ENCODE data around the gene AP2A1.

The AP2A1 gene

GRCh38 chr19:49779731-49780555 is 13.1 kb downstream of the AP2A1 start:
- H3K4me3 ChIP-seq (ENCODE audit: low read length) = no peak overlapping the region
- no peaks in the 10 kb centered on the region for H3K4me1 ChIP-seq (ENCODE audit: insufficient read depth, low read length)
- no peak overlapping the region for H3K9ac ChIP-seq (ENCODE audit: low read depth, low read length)
- H3K36me3 ChIP-seq (ENCODE audit: insufficient read depth, low read length) = peaks cover 17% of the 10 kb centered on the region
- H3K27ac ChIP-seq (ENCODE audit: low read depth, low read length) = no peak overlapping the region
- WGBS = 91% methylated on average over 11 of the region's 11 CpGs
- H3K27me3 ChIP-seq (ENCODE audit: insufficient read depth, low read length) = no peaks in the 10 kb centered on the region
- H3K9me3 ChIP-seq (ENCODE audit: insufficient read depth, low read depth, low read length) = no peaks in the 10 kb centered on the region

- Histone ChIP-seq H3K36me3 (ENCODE audit: insufficient read depth, low read length) (peaks cover 23% of the 10 kb centered on the region), H3K4me1 (ENCODE audit: insufficient read depth, low read length) (no peaks in the 10 kb centered on the region), H3K27ac (ENCODE audit: low read depth, low read length) (no peak overlapping the region), H3K4me3 (ENCODE audit: low read length) (no peak overlapping the region), H3K9ac (ENCODE audit: low read depth, low read length) (no peak overlapping the region), H3K9me3 (ENCODE audit: insufficient read depth, low read depth, low read length) (no peaks in the 10 kb centered on the region), H3K27me3 (ENCODE audit: insufficient read depth, low read length) (no peaks in the 10 kb centered on the region)
- 84% methylated on average over 8 of the region's 8 CpGs for WGBS
Measured at GRCh38 chr19:49780861-49781260, 14.1 kb downstream of the AP2A1 start.

- H3K4me1 ChIP-seq (ENCODE audit: insufficient read depth, low read length) = no peaks in the 10 kb centered on the region
- H3K27ac ChIP-seq (ENCODE audit: low read depth, low read length) = no peak overlapping the region
- no peak overlapping the region for H3K4me3 ChIP-seq (ENCODE audit: low read length)
- no peaks in the 10 kb centered on the region for H3K9me3 ChIP-seq (ENCODE audit: insufficient read depth, low read depth, low read length)
- H3K36me3 ChIP-seq (ENCODE audit: insufficient read depth, low read length) = peaks cover 23% of the 10 kb centered on the region
- no peak overlapping the region; the same call in 1 of the 2 replicates for H3K9ac ChIP-seq (ENCODE audit: low read depth, low read length)
- H3K27me3 ChIP-seq (ENCODE audit: insufficient read depth, low read length) = no peaks in the 10 kb centered on the region
- 87% methylated on average over 7 of the region's 7 CpGs for WGBS
Measured at GRCh38 chr19:49781394-49781793, 14.6 kb downstream of the AP2A1 start.

GRCh38 chr19:49782515-49782914 is 15.7 kb downstream of the AP2A1 start:
- WGBS = 97% methylated on average over 18 of the region's 18 CpGs
- no peaks in the 10 kb centered on the region for H3K4me1 ChIP-seq (ENCODE audit: insufficient read depth, low read length)
- H3K9me3 ChIP-seq (ENCODE audit: insufficient read depth, low read depth, low read length) = no peaks in the 10 kb centered on the region
- H3K4me3 ChIP-seq (ENCODE audit: low read length) = no peak overlapping the region
- H3K27ac ChIP-seq (ENCODE audit: low read depth, low read length) = no peak overlapping the region
- H3K27me3 ChIP-seq (ENCODE audit: insufficient read depth, low read length) = no peaks in the 10 kb centered on the region
- no peak overlapping the region for H3K9ac ChIP-seq (ENCODE audit: low read depth, low read length)
- peaks cover 25% of the 10 kb centered on the region for H3K36me3 ChIP-seq (ENCODE audit: insufficient read depth, low read length)

- 71% methylated on average over 9 of the region's 9 CpGs for WGBS
- Histone ChIP-seq H3K4me1 (ENCODE audit: insufficient read depth, low read length) (no peaks in the 10 kb centered on the region), H3K36me3 (ENCODE audit: insufficient read depth, low read length) (peaks cover 44% of the 10 kb centered on the region), H3K27me3 (ENCODE audit: insufficient read depth, low read length) (no peaks in the 10 kb centered on the region), H3K4me3 (ENCODE audit: low read length) (no peak overlapping the region), H3K27ac (ENCODE audit: low read depth, low read length) (no peak overlapping the region), H3K9me3 (ENCODE audit: insufficient read depth, low read depth, low read length) (no peaks in the 10 kb centered on the region), H3K9ac (ENCODE audit: low read depth, low read length) (no peak overlapping the region)
Measured at GRCh38 chr19:49786376-49786820, 19.6 kb downstream of the AP2A1 start.

GRCh38 chr19:49787746-49788145 is 20.9 kb downstream of the AP2A1 start:
- H3K4me3 ChIP-seq (ENCODE audit: low read length) = no peak overlapping the region
- WGBS = 97% methylated on average over 5 of the region's 5 CpGs
- no peak overlapping the region for H3K9ac ChIP-seq (ENCODE audit: low read depth, low read length)
- H3K36me3 ChIP-seq (ENCODE audit: insufficient read depth, low read length) = peaks cover 44% of the 10 kb centered on the region
- no peak overlapping the region for H3K27ac ChIP-seq (ENCODE audit: low read depth, low read length)
- H3K27me3 ChIP-seq (ENCODE audit: insufficient read depth, low read length) = no peaks in the 10 kb centered on the region
- H3K9me3 ChIP-seq (ENCODE audit: insufficient read depth, low read depth, low read length) = no peaks in the 10 kb centered on the region
- no peaks in the 10 kb centered on the region for H3K4me1 ChIP-seq (ENCODE audit: insufficient read depth, low read length)

- H3K27ac ChIP-seq (ENCODE audit: low read depth, low read length) = no peak overlapping the region
- H3K4me3 ChIP-seq (ENCODE audit: low read length) = no peak overlapping the region
- H3K9me3 ChIP-seq (ENCODE audit: insufficient read depth, low read depth, low read length) = no peaks in the 10 kb centered on the region
- WGBS = 92% methylated on average over 10 of the region's 10 CpGs
- no peaks in the 10 kb centered on the region for H3K27me3 ChIP-seq (ENCODE audit: insufficient read depth, low read length)
- H3K4me1 ChIP-seq (ENCODE audit: insufficient read depth, low read length) = no peaks in the 10 kb centered on the region
- H3K36me3 ChIP-seq (ENCODE audit: insufficient read depth, low read length) = peaks cover 43% of the 10 kb centered on the region
- no peak overlapping the region for H3K9ac ChIP-seq (ENCODE audit: low read depth, low read length)
Measured at GRCh38 chr19:49788857-49789256, 22.1 kb downstream of the AP2A1 start.

- Histone ChIP-seq H3K36me3 (ENCODE audit: insufficient read depth, low read length) (peaks cover 51% of the 10 kb centered on the region), H3K27ac (ENCODE audit: low read depth, low read length) (no peak overlapping the region), H3K4me1 (ENCODE audit: insufficient read depth, low read length) (no peaks in the 10 kb centered on the region), H3K9me3 (ENCODE audit: insufficient read depth, low read depth, low read length) (no peaks in the 10 kb centered on the region), H3K4me3 (ENCODE audit: low read length) (no peak overlapping the region), H3K9ac (ENCODE audit: low read depth, low read length) (no peak overlapping the region), H3K27me3 (ENCODE audit: insufficient read depth, low read length) (no peaks in the 10 kb centered on the region)
- 92% methylated on average over 9 of the region's 9 CpGs for WGBS
Measured at GRCh38 chr19:49790866-49791265, 24.1 kb downstream of the AP2A1 start.

- 95% methylated on average over 26 of the region's 26 CpGs for WGBS
- peaks cover 61% of the 10 kb centered on the region for H3K36me3 ChIP-seq (ENCODE audit: insufficient read depth, low read length)
- H3K9ac ChIP-seq (ENCODE audit: low read depth, low read length) = no peak overlapping the region
- H3K27ac ChIP-seq (ENCODE audit: low read depth, low read length) = no peak overlapping the region
- no peaks in the 10 kb centered on the region for H3K9me3 ChIP-seq (ENCODE audit: insufficient read depth, low read depth, low read length)
- no peaks in the 10 kb centered on the region for H3K4me1 ChIP-seq (ENCODE audit: insufficient read depth, low read length)
- no peak overlapping the region for H3K4me3 ChIP-seq (ENCODE audit: low read length)
- H3K27me3 ChIP-seq (ENCODE audit: insufficient read depth, low read length) = no peaks in the 10 kb centered on the region
Measured at GRCh38 chr19:49791776-49792445, 25.1 kb downstream of the AP2A1 start.

GRCh38 chr19:49792829-49793560 is 26.2 kb downstream of the AP2A1 start:
- peaks cover 63% of the 10 kb centered on the region for H3K36me3 ChIP-seq (ENCODE audit: insufficient read depth, low read length)
- H3K27ac ChIP-seq (ENCODE audit: low read depth, low read length) = no peak overlapping the region
- H3K4me3 ChIP-seq (ENCODE audit: low read length) = no peak overlapping the region
- no peaks in the 10 kb centered on the region for H3K9me3 ChIP-seq (ENCODE audit: insufficient read depth, low read depth, low read length)
- H3K4me1 ChIP-seq (ENCODE audit: insufficient read depth, low read length) = no peaks in the 10 kb centered on the region
- 92% methylated on average over 22 of the region's 22 CpGs for WGBS
- no peaks in the 10 kb centered on the region for H3K27me3 ChIP-seq (ENCODE audit: insufficient read depth, low read length)
- H3K9ac ChIP-seq (ENCODE audit: low read depth, low read length) = no peak overlapping the region

- Histone ChIP-seq H3K27ac (ENCODE audit: low read depth, low read length) (no peak overlapping the region), H3K27me3 (ENCODE audit: insufficient read depth, low read length) (no peaks in the 10 kb centered on the region), H3K9ac (ENCODE audit: low read depth, low read length) (no peak overlapping the region), H3K36me3 (ENCODE audit: insufficient read depth, low read length) (peaks cover 65% of the 10 kb centered on the region), H3K4me1 (ENCODE audit: insufficient read depth, low read length) (no peaks in the 10 kb centered on the region), H3K9me3 (ENCODE audit: insufficient read depth, low read depth, low read length) (no peaks in the 10 kb centered on the region), H3K4me3 (ENCODE audit: low read length) (no peak overlapping the region)
- 93% methylated on average over 6 of the region's 6 CpGs for WGBS
Measured at GRCh38 chr19:49793561-49793840, 26.7 kb downstream of the AP2A1 start.
